Activated T-helper 1 cell treated with Interleukin-2 at 50 U/mL for 16 hours (primary cell): ENCODE results near the gene CDHR4.
"Not testable (repeated sequence)": the region's sequence is repeated elsewhere in the genome, so short reads cannot be mapped to it uniquely, and the experiment has no call there.

Experiments used
- DNase-seq: peaks from one replicate; pipeline ENCODE4 v3.0.0-alpha.2; 2020; ENCODE audit warnings: low read depth

Gene CDHR4, protein sequence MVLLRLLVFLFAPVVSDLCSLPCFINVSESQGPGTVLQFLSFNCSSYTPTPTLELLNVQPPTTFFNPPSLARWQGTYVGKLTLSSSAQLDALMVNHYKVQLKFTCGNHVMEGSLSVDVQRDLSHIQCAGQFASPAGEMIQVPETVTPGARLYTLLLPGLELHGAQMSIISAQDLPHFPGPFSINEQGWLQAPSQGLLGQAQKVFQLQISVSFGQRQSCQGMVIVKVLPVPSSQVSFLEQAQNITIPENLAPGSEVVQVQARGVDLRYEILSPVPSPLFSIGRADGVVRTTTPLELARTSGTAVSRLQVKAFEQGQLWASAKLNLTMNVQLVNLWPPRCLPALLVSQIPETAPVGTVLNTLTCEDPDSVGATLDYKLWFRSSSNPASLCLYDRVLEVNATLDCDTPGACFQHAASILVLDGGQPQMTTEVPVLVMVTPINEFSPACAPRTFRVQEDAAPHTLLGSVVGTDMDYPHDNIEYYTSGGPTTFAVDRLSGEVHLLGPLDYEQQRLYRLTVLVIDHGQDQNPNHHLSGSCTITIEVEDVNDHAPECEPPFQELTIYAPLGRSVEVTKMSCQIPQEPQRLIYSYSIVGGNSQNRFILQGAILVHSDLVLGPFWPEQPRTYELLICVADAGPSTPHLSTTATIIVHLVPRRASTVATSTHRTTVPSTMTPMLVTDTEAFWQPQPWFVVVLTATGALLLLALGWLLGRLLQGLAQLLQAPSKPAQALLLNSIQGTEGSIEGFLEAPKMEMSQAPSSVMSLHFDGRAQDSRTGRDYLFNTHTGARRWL

GRCh38 chr3:49799761-49800160, at the start of gene CDHR4:
Gene CDHR4 (minus strand): TSS chr3:49799873. CDS start chr3:49799812, 61 bp downstream.
- no peak for DNase-seq

GRCh38 chr3:49845694-49846093, 46.0 kb upstream of the CDHR4 start:
- no peak for DNase-seq

GRCh38 chr3:49844464-49845183, 45.0 kb upstream of the CDHR4 start:
- no peak for DNase-seq

DNA sequence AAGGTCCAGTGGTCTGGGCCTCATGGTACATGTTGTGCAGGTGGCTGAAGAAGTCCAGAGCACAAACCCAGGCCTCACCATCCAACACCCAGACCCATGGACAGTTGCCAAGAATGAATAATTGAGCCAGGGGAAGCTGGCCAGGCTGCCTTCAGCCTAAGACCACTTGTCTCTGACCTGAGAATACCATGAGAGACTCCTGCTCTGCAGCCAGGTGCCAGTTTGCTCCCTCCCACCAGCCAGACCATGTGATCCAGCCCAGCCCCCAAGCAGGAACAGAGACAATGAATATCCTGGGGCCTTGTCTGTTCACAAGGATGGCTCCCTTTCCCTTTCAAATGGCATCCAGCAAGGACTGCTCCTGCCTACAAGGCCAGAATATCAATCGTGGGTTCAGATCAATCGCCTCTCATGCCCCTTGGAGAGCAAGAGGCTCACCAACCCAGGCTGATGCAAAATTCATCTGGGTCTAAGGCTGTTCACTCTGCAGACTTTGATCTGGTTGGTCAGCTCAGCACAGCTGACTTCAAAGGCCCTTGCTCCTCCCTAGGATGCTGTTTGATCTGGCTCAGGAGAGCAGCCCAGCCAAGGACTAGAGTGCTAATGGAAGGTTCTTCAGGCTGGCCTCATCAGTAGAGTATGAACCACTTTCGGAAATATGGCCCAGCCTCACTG, 43.3 kb upstream of the CDHR4 start:
- no peak for DNase-seq

- DNase-seq, result no peak
These were observed 42.1 kb upstream of the CDHR4 start for GRCh38 chr3:49841806-49842205.

DNA sequence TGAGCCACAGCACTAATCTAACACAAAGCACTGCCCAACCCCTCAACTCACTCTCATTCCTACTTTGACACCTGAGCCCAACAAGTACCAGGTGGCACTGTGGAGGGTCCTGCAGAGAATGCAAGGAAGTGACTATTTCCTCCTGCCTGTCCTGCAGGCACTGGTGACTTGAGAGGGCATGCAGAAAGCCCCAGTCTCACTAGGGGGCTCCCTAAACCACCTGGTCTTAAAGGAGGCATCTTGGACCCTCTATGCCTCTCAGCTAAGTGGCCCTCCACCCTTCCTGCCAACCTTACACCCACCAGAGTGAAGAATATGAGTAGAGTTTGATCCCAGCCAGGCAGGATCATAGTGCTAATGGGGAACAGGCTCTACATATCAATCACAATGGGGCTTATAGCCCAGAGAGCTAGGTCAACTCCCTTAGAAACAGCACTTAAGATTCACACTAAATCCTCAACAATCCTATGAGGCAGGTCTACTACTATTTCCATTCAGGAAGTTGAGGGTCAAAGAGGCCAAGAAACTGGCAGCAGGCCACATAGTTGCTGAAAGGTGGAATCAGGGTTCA, 41.5 kb upstream of the CDHR4 start:
- DNase-seq, result no peak

DNA sequence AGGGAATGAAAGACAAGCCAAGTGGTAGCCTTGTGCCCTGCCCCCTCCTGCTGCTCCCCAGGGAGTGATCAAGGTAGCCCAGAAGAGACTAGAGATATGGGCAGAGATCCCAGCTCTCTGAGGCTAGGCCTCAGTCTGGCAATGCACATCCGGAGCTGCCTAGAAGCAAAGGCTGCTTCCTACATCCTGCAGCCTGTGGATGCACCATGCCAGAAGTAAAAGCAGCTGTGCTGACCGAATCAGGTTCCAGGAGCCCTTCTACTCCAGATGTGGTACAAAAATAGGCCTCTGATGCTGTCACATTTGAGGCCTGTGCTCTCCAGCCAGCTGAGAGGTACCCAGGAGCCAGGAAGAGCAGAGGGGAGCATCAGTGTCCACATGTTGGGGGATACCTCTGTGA, 40.7 kb upstream of the CDHR4 start:
- no peak for DNase-seq

- DNase-seq, result peak; percentile 63
These were observed 39.6 kb upstream of the CDHR4 start for GRCh38 chr3:49839193-49839809.

- no peak for DNase-seq
These were observed 31.7 kb upstream of the CDHR4 start for GRCh38 chr3:49831341-49831740.

- DNase-seq, result no peak
These were observed 26.3 kb upstream of the CDHR4 start for GRCh38 chr3:49826016-49826415.

GRCh38 chr3:49823131-49823530, 23.5 kb upstream of the CDHR4 start:
- not testable (repeated sequence) for DNase-seq

DNA sequence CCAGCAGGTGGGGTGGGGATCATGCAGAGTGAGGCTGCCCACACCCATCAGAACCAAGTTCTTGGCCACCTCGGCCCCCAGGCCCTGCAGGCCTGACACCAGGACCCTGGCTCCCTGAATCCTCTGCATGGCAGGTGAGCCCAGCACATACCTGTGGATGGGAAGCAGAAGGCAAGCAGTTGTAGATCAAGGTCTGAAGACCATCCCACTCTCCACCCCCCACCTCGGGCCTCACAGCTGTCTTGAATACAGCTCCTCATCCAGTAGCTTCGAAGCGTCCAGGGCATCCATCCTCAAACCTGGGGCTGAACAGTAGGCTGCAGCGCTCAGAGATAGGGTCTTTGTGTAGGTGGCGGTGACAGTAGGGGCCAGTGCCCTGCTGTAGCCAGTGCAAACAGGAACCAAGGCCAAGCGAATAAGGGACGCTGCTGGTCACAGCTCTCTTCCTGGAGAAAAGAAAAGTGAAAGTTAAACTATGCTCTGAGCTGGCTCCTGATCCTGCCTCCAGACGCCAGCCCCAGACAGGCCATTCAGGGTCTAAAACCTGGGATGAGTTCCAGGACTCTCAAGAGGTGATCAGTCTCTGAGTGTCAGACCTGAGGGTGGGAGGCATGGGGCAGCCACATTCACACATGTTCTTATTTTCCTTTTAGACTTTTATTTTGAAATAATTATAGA, 14.0 kb upstream of the CDHR4 start, which contains the start of gene UBA7:
Gene UBA7, minus strand, starts transcription at position 457 of the 678 bp plus-strand sequence. Its CDS starts 166 bp downstream, at position 291.
- no peak for DNase-seq

DNA sequence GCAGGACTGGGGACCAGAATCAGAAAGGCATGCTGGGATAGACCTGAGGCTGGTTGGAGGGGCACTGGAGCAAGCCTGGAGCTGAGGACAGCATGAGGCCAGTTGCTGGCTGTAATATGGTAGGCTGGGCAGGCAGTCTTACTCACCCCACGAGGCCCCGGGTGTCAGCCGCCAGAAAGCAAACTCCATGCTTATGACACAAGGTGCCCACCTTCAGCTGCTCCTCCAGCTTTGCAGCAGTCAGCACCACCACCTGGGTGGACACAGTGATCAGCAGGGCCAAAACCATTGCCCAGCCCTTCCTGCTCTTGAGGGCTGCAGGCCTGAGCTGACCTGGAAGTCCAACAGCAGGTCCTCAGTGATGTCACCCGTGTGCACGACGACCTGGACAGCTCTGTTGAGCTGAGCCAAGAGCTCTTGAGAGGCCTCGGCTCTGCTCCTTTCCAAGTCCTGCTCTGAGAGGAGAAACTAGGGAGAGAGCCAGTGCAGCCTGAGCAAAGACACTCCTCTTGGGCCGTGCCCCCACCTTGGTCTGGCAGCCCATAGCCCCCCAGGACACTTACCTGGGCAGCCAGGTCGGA, 13.3 kb upstream of the CDHR4 start:
- DNase-seq, result no peak

GRCh38 chr3:49807431-49808114, 7.9 kb upstream of the CDHR4 start:
- DNase-seq, result no peak

DNA sequence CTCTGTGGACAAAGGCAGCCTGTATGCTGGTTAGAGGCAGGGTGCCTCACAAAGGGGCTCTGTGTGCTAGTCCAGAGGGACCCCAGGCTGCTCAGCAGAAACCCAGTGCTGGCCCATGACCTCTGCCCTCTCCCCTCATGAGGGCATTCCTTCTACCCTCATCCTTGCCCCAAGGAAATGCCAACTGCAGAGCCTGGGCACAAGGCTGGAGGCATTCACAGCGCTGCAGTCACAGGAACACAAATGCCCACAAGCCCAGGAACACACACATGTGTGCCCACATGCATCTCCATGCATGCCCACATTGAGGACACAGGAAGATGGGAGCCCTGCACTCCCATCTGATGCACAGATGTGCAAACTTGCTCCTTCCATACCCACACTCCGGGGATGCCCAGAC, 7.2 kb upstream of the CDHR4 start:
- no peak for DNase-seq

GRCh38 chr3:49805897-49806701, 6.4 kb upstream of the CDHR4 start:
- DNase-seq, result no peak

- DNase-seq, result no peak
These were observed 5.7 kb upstream of the CDHR4 start for GRCh38 chr3:49805367-49805782.

- no peak for DNase-seq
These were observed 4.7 kb upstream of the CDHR4 start for GRCh38 chr3:49804141-49805041.
